CD8-positive, alpha-beta memory T cell (primary cell): Measurements from ENCODE around the gene OSBPL7. TPM values are rescaled to one million over a fixed set of nuclear protein-coding genes. Genes with fewer than 3 reads are reported as not detected.
"Not testable (repeated sequence)": the region's sequence is repeated elsewhere in the genome, so short reads cannot be mapped to it uniquely, and the experiment has no call there.

Experiments used
- CTCF ChIA-PET: fragments of 350-600 bp; sonication (Branson Sonifier 250); formaldehyde crosslinking; loops from one replicate; lab custom pipeline; 2021; ENCODE audit warnings: antibody characterized with exemption; lab: Charles Lee
- POLR2A ChIA-PET: fragments of 350-600 bp; sonication (Branson Sonifier 250); formaldehyde crosslinking; loops from one replicate; lab custom pipeline; 2021; ENCODE audit warnings: antibody characterized with exemption; lab: Charles Lee
- DNase-seq, 5 donors: peaks; one replicate each; pipeline versions ENCODE4 v3.0.0 to v3.0.0-alpha.2; 2020 to 2022; ENCODE audit warnings: mixed read lengths in 1 of 5
- H3K27ac ChIP-seq: one replicate; pipeline ENCODE4 v1.7.0; 2013; ENCODE audit warnings: low read depth, mild to moderate bottlenecking, low read length, moderate library complexity
- H3K27me3 ChIP-seq: 2 replicates; pipeline ENCODE4 v1.7.0; 2013; ENCODE audit warnings: low read length, mild to moderate bottlenecking; ENCODE audit not compliant: insufficient read depth, poor library complexity, severe bottlenecking
- H3K36me3 ChIP-seq: 2 replicates; pipeline ENCODE4 v1.7.0; 2013; ENCODE audit warnings: mild to moderate bottlenecking, low read length, moderate library complexity; ENCODE audit not compliant: insufficient read depth
- H3K4me1 ChIP-seq: 2 replicates; pipeline ENCODE4 v1.7.0; 2013; ENCODE audit warnings: mild to moderate bottlenecking, low read length, moderate library complexity; ENCODE audit not compliant: insufficient read depth
- H3K4me3 ChIP-seq: 2 replicates; pipeline ENCODE4 v1.7.0; 2013; ENCODE audit warnings: mild to moderate bottlenecking, low read length
- H3K9me3 ChIP-seq: 2 replicates; pipeline ENCODE4 v1.7.0; 2013; ENCODE audit warnings: mild to moderate bottlenecking, low read length
- H3K27ac Mint-ChIP-seq, 8 donors: one replicate each; pipeline ENCODE4 v1.8.0; 2020 to 2021; ENCODE audit warnings: mixed read lengths in 8 of 8, mild to moderate bottlenecking in 6 of 8, inconsistent platforms in 3 of 8, moderate library complexity in 3 of 8
- H3K27me3 Mint-ChIP-seq, 2 donors: one replicate each; pipeline ENCODE4 v1.8.0; 2020 to 2021; ENCODE audit warnings: mixed read lengths in 2 of 2, mild to moderate bottlenecking in 1 of 2, moderate library complexity in 1 of 2
- H3K36me3 Mint-ChIP-seq, 3 donors: one replicate each; pipeline ENCODE4 v1.8.0; 2020 to 2021; ENCODE audit warnings: mixed read lengths in 3 of 3, inconsistent platforms in 1 of 3, mild to moderate bottlenecking in 1 of 3
- H3K4me1 Mint-ChIP-seq, 3 donors: one replicate each; pipeline ENCODE4 v1.8.0; 2020 to 2021; ENCODE audit warnings: mixed read lengths in 3 of 3, inconsistent platforms in 1 of 3, mild to moderate bottlenecking in 1 of 3
- H3K4me3 Mint-ChIP-seq, 7 donors: one replicate each; pipeline ENCODE4 v1.8.0; 2020 to 2021; ENCODE audit warnings: mixed read lengths in 7 of 7, mild to moderate bottlenecking in 6 of 7, moderate library complexity in 4 of 7, inconsistent platforms in 2 of 7
- H3K9me3 Mint-ChIP-seq, 5 donors: one replicate each; pipeline ENCODE4 v1.8.0; 2020 to 2022; ENCODE audit warnings: mixed read lengths in 5 of 5, mild to moderate bottlenecking in 3 of 5, moderate library complexity in 2 of 5, inconsistent platforms in 1 of 5
- polyA plus RNA-seq: library from polyadenylated mRNA; unstranded; fragments of 300-500 nt; fragmentation: Illumina TruSeq; gene quantifications from one replicate; pipeline ENCODE4 v1.2.3, GENCODE V29; 2021
- total RNA-seq, 2 experiments: library from RNA; stranded (reverse); gene quantifications; one replicate each; pipeline ENCODE4 v1.2.3, GENCODE V29; 2021

Gene OSBPL7
- total and polyA plus RNA-seq, 3 experiments from 2014 or later, result 11.0 to 17.5 (median 16.9) TPM

- no peak overlapping the region for H3K27ac ChIP-seq
- DNase-seq, result no peak
- CTCF ChIA-PET, result interaction anchor here (1.7 to 2.1 kb wide), 2 partner anchors 15 to 48 kb away, joined by 5 to 7 read pairs; partner anchors contain the start of gene TBX21
- no peaks in the 10 kb centered on the region for H3K9me3 ChIP-seq
- Mint-ChIP-seq H3K4me1 (peaks cover 4 to 8% (median 5%) of the 10 kb centered on the region in 3 donors), H3K27ac (no peak overlapping the region), H3K27me3 (peaks cover 16 to 57% of the 10 kb centered on the region in 2 donors), H3K36me3 (no peaks in the 10 kb centered on the region), H3K4me3 (no peak overlapping the region), H3K9me3 (no peaks in the 10 kb centered on the region)
- H3K4me1 ChIP-seq, result no peaks in the 10 kb centered on the region
- H3K27me3 ChIP-seq, result peaks cover 11% of the 10 kb centered on the region
- POLR2A ChIA-PET, result no interaction called here
- no peak overlapping the region for H3K4me3 ChIP-seq
- no peaks in the 10 kb centered on the region for H3K36me3 ChIP-seq
Observed at GRCh38 chr17:47781397-47781796, 40.2 kb downstream of the OSBPL7 start.

GRCh38 chr17:47778184-47778635 is 43.4 kb downstream of the OSBPL7 start:
- ChIA-PET CTCF (interaction anchor here (1.1 kb wide), 1 partner anchor 59 kb away, joined by 4 read pairs; no protein-coding TSS in a partner anchor), POLR2A (no interaction called here)
- H3K9me3 Mint-ChIP-seq, result peaks cover 0 to 2% (median 0%) of the 10 kb centered on the region in 5 donors
- H3K36me3 Mint-ChIP-seq, result peaks cover 0 to 4% (median 0%) of the 10 kb centered on the region in 3 donors
- H3K27me3 ChIP-seq, result peaks cover 26% of the 10 kb centered on the region
- H3K27ac ChIP-seq, result no peak overlapping the region
- no peak overlapping the region for H3K4me3 Mint-ChIP-seq
- H3K27ac Mint-ChIP-seq, result no peak overlapping the region
- no peaks in the 10 kb centered on the region for H3K9me3 ChIP-seq
- DNase-seq, result no peak
- H3K4me1 Mint-ChIP-seq, result peaks cover 4 to 8% (median 7%) of the 10 kb centered on the region in 3 donors
- no peaks in the 10 kb centered on the region for H3K36me3 ChIP-seq
- H3K4me3 ChIP-seq, result no peak overlapping the region
- peaks cover 31 to 72% of the 10 kb centered on the region in 2 donors for H3K27me3 Mint-ChIP-seq
- H3K4me1 ChIP-seq, result no peaks in the 10 kb centered on the region

- Mint-ChIP-seq H3K9me3 (peaks cover 0 to 7% (median 2%) of the 10 kb centered on the region in 5 donors), H3K4me1 (peaks cover 4 to 8% (median 7%) of the 10 kb centered on the region in 3 donors), H3K36me3 (peaks cover 0 to 5% (median 0%) of the 10 kb centered on the region in 3 donors), H3K27me3 (peaks cover 31 to 65% of the 10 kb centered on the region in 2 donors), H3K27ac (peak overlapping the region in 1 of 8 donors; percentile 24), H3K4me3 (no peak overlapping the region)
- peak in 4 of 5 donors; percentile 20 to 60 (median 42) for DNase-seq
- CTCF ChIA-PET, result interaction anchor here (0.6 to 0.9 kb wide), 3 partner anchors 10 to 66 kb away, joined by 3 read pairs; no protein-coding TSS in a partner anchor
- no peak overlapping the region for H3K27ac ChIP-seq
- H3K27me3 ChIP-seq, result peaks cover 26% of the 10 kb centered on the region
- no peak overlapping the region for H3K4me3 ChIP-seq
- POLR2A ChIA-PET, result no interaction called here
- H3K36me3 ChIP-seq, result no peaks in the 10 kb centered on the region
- H3K4me1 ChIP-seq, result no peaks in the 10 kb centered on the region
- H3K9me3 ChIP-seq, result no peaks in the 10 kb centered on the region
Observed at GRCh38 chr17:47776330-47777197, 45.0 kb downstream of the OSBPL7 start.

- H3K27me3 Mint-ChIP-seq, result peaks cover 28 to 55% of the 10 kb centered on the region in 2 donors
- POLR2A ChIA-PET, result no interaction called here
Observed at GRCh38 chr17:47774987-47775580, 46.5 kb downstream of the OSBPL7 start.

GRCh38 chr17:47774331-47774730 is 47.3 kb downstream of the OSBPL7 start:
- peaks cover 28 to 52% of the 10 kb centered on the region in 2 donors for H3K27me3 Mint-ChIP-seq
- Histone ChIP-seq H3K4me3 (no peak overlapping the region), H3K4me1 (no peaks in the 10 kb centered on the region), H3K27ac (no peak overlapping the region), H3K36me3 (no peaks in the 10 kb centered on the region), H3K27me3 (peaks cover 26% of the 10 kb centered on the region), H3K9me3 (no peaks in the 10 kb centered on the region)
- no peak for DNase-seq
- H3K4me3 Mint-ChIP-seq, result no peak overlapping the region
- CTCF ChIA-PET, result interaction anchor here (2.6 kb wide), 1 partner anchor 41 kb away, joined by 7 read pairs; the partner anchor contains the start of gene TBX21
- H3K36me3 Mint-ChIP-seq, result peaks cover 0 to 5% (median 0%) of the 10 kb centered on the region in 3 donors
- H3K27ac Mint-ChIP-seq, result no peak overlapping the region
- POLR2A ChIA-PET, result interaction anchor here (0.6 kb wide), 1 partner anchor 11 kb away, joined by 3 read pairs; no protein-coding TSS in a partner anchor
- peaks cover 0 to 12% (median 2%) of the 10 kb centered on the region in 5 donors for H3K9me3 Mint-ChIP-seq
- peaks cover 4 to 8% (median 7%) of the 10 kb centered on the region in 3 donors for H3K4me1 Mint-ChIP-seq

More at GRCh38 chr17:47774987-47775580, 46.5 kb downstream of the OSBPL7 start:
- Histone ChIP-seq H3K36me3 (no peaks in the 10 kb centered on the region), H3K27me3 (peaks cover 26% of the 10 kb centered on the region), H3K4me1 (no peaks in the 10 kb centered on the region), H3K9me3 (no peaks in the 10 kb centered on the region), H3K4me3 (no peak overlapping the region), H3K27ac (no peak overlapping the region)
- peaks cover 0 to 12% (median 2%) of the 10 kb centered on the region in 5 donors for H3K9me3 Mint-ChIP-seq
- H3K27ac Mint-ChIP-seq, result no peak overlapping the region
- H3K4me1 Mint-ChIP-seq, result peaks cover 4 to 8% (median 7%) of the 10 kb centered on the region in 3 donors
- DNase-seq, result no peak
- CTCF ChIA-PET, result interaction anchor here (0.9 kb wide), 1 partner anchor 9 kb away, joined by 3 read pairs; no protein-coding TSS in a partner anchor
- peaks cover 0 to 5% (median 0%) of the 10 kb centered on the region in 3 donors for H3K36me3 Mint-ChIP-seq
- no peak overlapping the region for H3K4me3 Mint-ChIP-seq

- H3K27me3 Mint-ChIP-seq, result peaks cover 28 to 48% of the 10 kb centered on the region in 2 donors
- H3K9me3 Mint-ChIP-seq, result peaks cover 0 to 12% (median 2%) of the 10 kb centered on the region in 5 donors
- H3K27me3 ChIP-seq, result peaks cover 26% of the 10 kb centered on the region
- H3K4me1 ChIP-seq, DNase-seq, POLR2A ChIA-PET, H3K36me3 ChIP-seq, H3K36me3 Mint-ChIP-seq, H3K4me3 ChIP-seq, H3K27ac Mint-ChIP-seq, H3K4me1 Mint-ChIP-seq, H3K9me3 ChIP-seq, H3K4me3 Mint-ChIP-seq, H3K27ac ChIP-seq: not testable (repeated sequence)
- CTCF ChIA-PET, result interaction anchor here (2.6 kb wide), 1 partner anchor 41 kb away, joined by 7 read pairs; the partner anchor contains the start of gene TBX21
Observed at GRCh38 chr17:47773649-47774048, 47.9 kb downstream of the OSBPL7 start.

GRCh38 chr17:47763913-47764582 is 57.5 kb downstream of the OSBPL7 start:
- Mint-ChIP-seq H3K4me3 (peak overlapping the region in 1 of 7 donors; percentile 51), H3K9me3 (peaks cover 10 to 22% (median 19%) of the 10 kb centered on the region in 5 donors), H3K27me3 (no peaks in the 10 kb centered on the region), H3K4me1 (peaks cover 19 to 23% (median 21%) of the 10 kb centered on the region in 3 donors), H3K27ac (peak overlapping the region in 4 of 8 donors; percentile 3 to 58 (median 22)), H3K36me3 (peaks cover 0 to 17% (median 3%) of the 10 kb centered on the region in 3 donors)
- Histone ChIP-seq H3K27ac (no peak overlapping the region), H3K36me3 (no peaks in the 10 kb centered on the region), H3K4me1 (peaks cover 16% of the 10 kb centered on the region), H3K27me3 (no peaks in the 10 kb centered on the region), H3K4me3 (no peak overlapping the region), H3K9me3 (peaks cover 5% of the 10 kb centered on the region)
- no peak for DNase-seq
- ChIA-PET CTCF (interaction anchor here (1.2 kb wide), 1 partner anchor 33 kb away, joined by 3 read pairs; no protein-coding TSS in a partner anchor), POLR2A (interaction anchor here (1.6 kb wide), 1 partner anchor 30 kb away, joined by 9 read pairs; the partner anchor contains the start of gene TBX21)
